G401 (cell line): ENCODE results near the gene DCC. TPM values are rescaled to one million over a fixed set of nuclear protein-coding genes. Genes with fewer than 3 reads are reported as not detected.

ENCODE experiments used
- DNase-seq: peaks from one replicate; pipeline ENCODE4 v3.0.0-alpha.2; 2015; ENCODE audit warnings: low spot score
- in situ Hi-C: cut with HindIII; loops from 2 replicates; pipeline ENCODE4 v1.10.0; 2016; ENCODE audit warnings: low sequenced_read_pairs, mixed read lengths
- total RNA-seq: library from RNA; depleted of rRNA; stranded (reverse); fragments of >200 nt; shearing (Covaris generic); gene quantifications from 2 replicates; pipeline ENCODE4 v1.2.3, GENCODE V29; 2014

The DCC gene
- total RNA-seq, 1 experiment from 2014 or later: not detected

GRCh38 chr18:53193870-53194269 is 853.9 kb downstream of the DCC start:
- DNase-seq: no peak
- in situ Hi-C loops: no loop called here

- in situ Hi-C loops: no loop called here
These were observed 879.9 kb downstream of the DCC start for GRCh38 chr18:53219853-53220252.

GRCh38 chr18:53224128-53224778 is 884.3 kb downstream of the DCC start:
- in situ Hi-C loops: no loop called here
- DNase-seq: no peak

More at GRCh38 chr18:53219853-53220252, 879.9 kb downstream of the DCC start:
- DNase-seq: no peak

- DNase-seq: no peak
- in situ Hi-C loops: no loop called here
These were observed 885.7 kb downstream of the DCC start for GRCh38 chr18:53225567-53226325.

GRCh38 chr18:53234610-53235009 is 894.6 kb downstream of the DCC start:
- in situ Hi-C loops: no loop called here
- no peak for DNase-seq

GRCh38 chr18:53241161-53241560 is 901.2 kb downstream of the DCC start:
- no peak for DNase-seq
- in situ Hi-C loops: no loop called here

GRCh38 chr18:53253789-53254188 is 913.8 kb downstream of the DCC start:
- in situ Hi-C loops: no loop called here
- no peak for DNase-seq

GRCh38 chr18:53254265-53254664 is 914.3 kb downstream of the DCC start:
- in situ Hi-C loops: no loop called here
- no peak for DNase-seq

- DNase-seq: no peak
These were observed 921.2 kb downstream of the DCC start for GRCh38 chr18:53261241-53261640.

GRCh38 chr18:53266850-53267249 is 926.9 kb downstream of the DCC start:
- DNase-seq: no peak
- in situ Hi-C loops: no loop called here

More at GRCh38 chr18:53261241-53261640, 921.2 kb downstream of the DCC start:
- in situ Hi-C loops: no loop called here

GRCh38 chr18:53268455-53268854 is 928.5 kb downstream of the DCC start:
- DNase-seq: no peak
- in situ Hi-C loops: no loop called here

GRCh38 chr18:53281406-53281805 is 941.4 kb downstream of the DCC start:
- in situ Hi-C loops: no loop called here
- no peak for DNase-seq

GRCh38 chr18:53283708-53284107 is 943.7 kb downstream of the DCC start:
- in situ Hi-C loops: no loop called here
- no peak for DNase-seq

- in situ Hi-C loops: no loop called here
These were observed 965.5 kb downstream of the DCC start for GRCh38 chr18:53305461-53305860.

GRCh38 chr18:53319628-53320027 is 979.6 kb downstream of the DCC start:
- in situ Hi-C loops: no loop called here
- no peak for DNase-seq

More at GRCh38 chr18:53305461-53305860, 965.5 kb downstream of the DCC start:
- DNase-seq: no peak

- in situ Hi-C loops: no loop called here
- no peak for DNase-seq
These were observed 982.2 kb downstream of the DCC start for GRCh38 chr18:53322163-53322562.

GRCh38 chr18:53324353-53324752 is 984.4 kb downstream of the DCC start:
- no peak for DNase-seq
- in situ Hi-C loops: no loop called here

GRCh38 chr18:53360501-53361443 is 1020.8 kb downstream of the DCC start:
- in situ Hi-C loops: no loop called here
- DNase-seq: no peak

GRCh38 chr18:53375621-53376020 is 1035.6 kb downstream of the DCC start:
- DNase-seq: no peak
- in situ Hi-C loops: no loop called here
